T-cell (primary cell): Measurements from ENCODE around the gene MYOD1. TPM values are rescaled to one million over a fixed set of nuclear protein-coding genes. Genes with fewer than 3 reads are reported as not detected.

ENCODE experiments used
- ATAC-seq, 4 experiments: fragments of 200-7000 bp in 3 of 4; fragments of 150-1000 bp in 1 of 4; cut with Tn5 transposase; replicated peaks in 1 of 4; 1 replicate in 3 of 4; 2 replicates in 1 of 4; pipeline ENCODE4 v1.10.0; 2021; ENCODE audit warnings: moderate library complexity in 3 of 4, mild to moderate bottlenecking in 2 of 4, moderate number of reproducible peaks in 1 of 4
- CTCF ChIA-PET, 2 donors: fragments of 300-600 bp; sonication (Branson Sonifier 250); formaldehyde crosslinking; loops; one replicate each; lab custom pipeline; 2022; ENCODE audit warnings: antibody characterized with exemption in 2 of 2; lab: Charles Lee
- POLR2A ChIA-PET, 2 donors: fragments of 300-600 bp; sonication (Branson Sonifier 250); formaldehyde crosslinking; loops; one replicate each; lab custom pipeline; 2022; ENCODE audit warnings: antibody characterized with exemption in 2 of 2; lab: Charles Lee
- DNase-seq, 35 experiments: peaks; one replicate each; pipeline versions ENCODE4 v3.0.0 to v3.0.0-alpha.2; 2013 to 2023
- H3K27ac ChIP-seq: one replicate; pipeline ENCODE4 v1.5.1; 2013; ENCODE audit warnings: low read length
- H3K27me3 ChIP-seq, 2 experiments: replicated peaks in 1 of 2; 1 replicate in 1 of 2; 2 replicates in 1 of 2; pipeline versions ENCODE4 v1.6.1 to v1.7.0; 2013; ENCODE audit warnings: low read length in 1 of 2, mixed read lengths in 1 of 2; ENCODE audit not compliant: control insufficient read depth in 2 of 2, insufficient read depth in 2 of 2; ENCODE audit errors: extremely low read depth in 1 of 2
- H3K36me3 ChIP-seq, 2 donors: 1 replicate in 1 of 2; 2 replicates in 1 of 2; pipeline versions ENCODE4 v1.6.1 to v1.7.0; 2013; ENCODE audit warnings: low read length in 1 of 2; ENCODE audit not compliant: control insufficient read depth in 2 of 2, insufficient read depth in 1 of 2; ENCODE audit errors: extremely low read depth in 1 of 2
- H3K4me1 ChIP-seq, 2 experiments: 1 replicate in 1 of 2; 2 replicates in 1 of 2; pipeline versions ENCODE4 v1.6.1 to v1.7.0; 2013; ENCODE audit warnings: low read length in 2 of 2, mixed read lengths in 1 of 2; ENCODE audit not compliant: insufficient read depth in 2 of 2, control insufficient read depth in 1 of 2; ENCODE audit errors: extremely low read depth in 1 of 2
- H3K4me3 ChIP-seq, 2 donors: 1 replicate in 1 of 2; 2 replicates in 1 of 2; pipeline versions ENCODE4 v1.5.1 to v1.7.0; 2013; ENCODE audit warnings: mild to moderate bottlenecking in 2 of 2, low read length in 1 of 2, moderate library complexity in 1 of 2; ENCODE audit not compliant: control insufficient read depth in 1 of 2; ENCODE audit errors: extremely low read depth in 1 of 2
- H3K9me3 ChIP-seq: 2 replicates; pipeline ENCODE4 v1.7.0; 2013
- H3K27ac Mint-ChIP-seq, 2 donors: one replicate each; pipeline ENCODE4 v1.8.0; 2020 to 2021; ENCODE audit warnings: mild to moderate bottlenecking in 2 of 2, mixed read lengths in 2 of 2
- H3K27me3 Mint-ChIP-seq, 2 donors: one replicate each; pipeline ENCODE4 v1.8.0; 2021 to 2022; ENCODE audit warnings: mixed read lengths in 2 of 2
- H3K36me3 Mint-ChIP-seq: one replicate; pipeline ENCODE4 v1.8.0; 2021; ENCODE audit warnings: mixed read lengths
- H3K4me1 Mint-ChIP-seq, 3 donors: one replicate each; pipeline ENCODE4 v1.8.0; 2020 to 2022; ENCODE audit warnings: mixed read lengths in 3 of 3, mild to moderate bottlenecking in 1 of 3
- H3K4me3 Mint-ChIP-seq, 3 donors: one replicate each; pipeline ENCODE4 v1.8.0; 2020 to 2022; ENCODE audit warnings: mild to moderate bottlenecking in 3 of 3, mixed read lengths in 3 of 3, moderate library complexity in 3 of 3
- H3K9me3 Mint-ChIP-seq, 3 donors: one replicate each; pipeline ENCODE4 v1.8.0; 2020 to 2022; ENCODE audit warnings: mixed read lengths in 3 of 3
- WGBS: methylation state at CpG from one replicate; pipeline ENCODE4 v1.1.5; 2013; ENCODE audit warnings: missing lambda C conversion rate; ENCODE audit not compliant: insufficient coverage; 5-methylcytosine and 5-hydroxymethylcytosine counted together
- total RNA-seq, 35 experiments: library from RNA in 6 of 35; stranded (reverse) in 6 of 35; fragments of 120-200 nt in 1 of 35; gene quantifications; one replicate each; pipeline versions ENCODE4 v1.2.1 to v1.2.4 and lab custom pipeline; 2013 to 2026

The MYOD1 gene
- total RNA-seq, 5 donors from 2014 or later (not counting 1 experiment from before 2014, with no cell fraction given), result not detected

DNA sequence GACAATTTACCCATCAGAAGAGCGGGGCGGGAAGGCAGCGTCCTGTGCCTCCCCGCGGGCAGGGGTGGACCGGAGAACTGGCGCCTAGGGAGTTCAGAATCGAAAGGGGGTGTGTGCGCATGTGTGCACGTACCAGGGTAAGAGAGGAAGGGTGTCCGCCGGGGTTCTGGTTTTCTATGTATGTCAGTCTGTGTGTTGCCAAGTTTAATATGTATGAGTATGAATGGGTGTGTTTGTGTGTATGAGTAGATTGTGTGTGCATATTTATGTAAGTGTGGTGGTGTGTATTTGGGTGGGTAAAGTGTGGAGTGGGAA, 17.2 kb downstream of the MYOD1 start:
- WGBS, result 31% methylated on average over 12 of the region's 12 CpGs
- Mint-ChIP-seq H3K4me3 (no peak overlapping the region), H3K27ac (no peak overlapping the region), H3K36me3 (no peaks in the 10 kb centered on the region), H3K27me3 (peaks cover 33 to 54% of the 10 kb centered on the region in 2 donors), H3K9me3 (no peaks in the 10 kb centered on the region), H3K4me1 (peaks cover 0 to 10% (median 8%) of the 10 kb centered on the region in 3 donors)
- no peaks in the 10 kb centered on the region for H3K36me3 ChIP-seq
- ChIA-PET POLR2A (no interaction called here), CTCF (no interaction called here)
- H3K4me1 ChIP-seq, result no peaks in the 10 kb centered on the region
- no peak for DNase-seq
- H3K4me3 ChIP-seq, result no peak overlapping the region
- H3K27me3 ChIP-seq, result peaks cover 2 to 82% of the 10 kb centered on the region in 2 experiments
- no peak overlapping the region for H3K27ac ChIP-seq
- no peaks in the 10 kb centered on the region for H3K9me3 ChIP-seq
- no peak for ATAC-seq

DNA sequence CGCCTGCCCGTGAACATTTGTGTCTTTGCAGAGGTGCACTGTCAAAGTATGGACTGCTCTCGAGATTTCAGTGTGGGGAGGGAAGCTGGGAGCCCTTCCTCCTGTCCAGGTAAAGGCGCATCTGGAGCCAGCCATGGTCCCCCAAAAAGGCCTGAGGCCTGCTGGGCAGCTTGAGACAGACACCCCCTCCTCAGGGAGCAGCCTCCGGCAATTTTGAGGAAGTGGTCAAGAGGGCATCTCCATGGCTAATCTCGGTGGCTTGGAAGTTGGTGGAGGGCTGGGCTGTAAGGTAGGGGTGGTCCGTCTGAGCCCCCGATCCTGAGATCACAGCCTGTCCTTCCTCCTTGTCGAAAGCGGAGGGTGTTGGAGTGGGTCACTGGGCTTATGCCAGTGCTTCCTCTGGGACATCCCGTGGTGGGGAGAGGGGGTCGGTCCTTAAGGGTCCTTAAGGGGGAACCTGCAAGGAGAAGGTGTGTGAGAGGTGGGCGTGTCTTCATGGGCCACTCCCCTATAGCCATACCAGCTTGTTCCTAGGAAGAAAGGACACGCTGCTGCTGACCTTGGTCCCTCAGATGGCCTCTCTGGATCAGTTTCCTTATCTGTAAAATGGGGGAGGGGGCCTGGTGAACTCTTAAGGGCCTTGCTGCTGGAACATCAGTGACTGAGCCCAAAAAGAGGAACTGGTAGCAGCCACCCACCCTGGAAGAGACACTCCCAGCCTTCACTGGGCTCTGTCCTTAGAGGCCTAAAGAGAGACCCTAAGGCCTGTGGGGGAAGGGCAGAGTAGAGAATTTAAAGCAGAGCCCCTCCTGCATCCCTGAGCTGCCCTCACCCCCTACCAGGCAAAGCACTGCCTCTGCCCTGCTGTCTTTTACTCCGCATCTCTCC, 17.8 kb downstream of the MYOD1 start:
- Histone ChIP-seq H3K9me3 (no peaks in the 10 kb centered on the region), H3K4me3 (no peak overlapping the region), H3K27ac (no peak overlapping the region), H3K27me3 (peaks cover 2 to 85% of the 10 kb centered on the region in 2 experiments), H3K36me3 (no peaks in the 10 kb centered on the region), H3K4me1 (no peaks in the 10 kb centered on the region)
- Mint-ChIP-seq H3K36me3 (no peaks in the 10 kb centered on the region), H3K9me3 (no peaks in the 10 kb centered on the region), H3K4me1 (peaks cover 0 to 10% (median 8%) of the 10 kb centered on the region in 3 donors), H3K4me3 (no peak overlapping the region), H3K27me3 (peaks cover 38 to 54% of the 10 kb centered on the region in 2 donors), H3K27ac (no peak overlapping the region)
- WGBS, result 56% methylated on average over 3 of the region's 15 CpGs
- ChIA-PET CTCF (no interaction called here), POLR2A (no interaction called here)
- DNase-seq (no peak), ATAC-seq (no peak)

DNA sequence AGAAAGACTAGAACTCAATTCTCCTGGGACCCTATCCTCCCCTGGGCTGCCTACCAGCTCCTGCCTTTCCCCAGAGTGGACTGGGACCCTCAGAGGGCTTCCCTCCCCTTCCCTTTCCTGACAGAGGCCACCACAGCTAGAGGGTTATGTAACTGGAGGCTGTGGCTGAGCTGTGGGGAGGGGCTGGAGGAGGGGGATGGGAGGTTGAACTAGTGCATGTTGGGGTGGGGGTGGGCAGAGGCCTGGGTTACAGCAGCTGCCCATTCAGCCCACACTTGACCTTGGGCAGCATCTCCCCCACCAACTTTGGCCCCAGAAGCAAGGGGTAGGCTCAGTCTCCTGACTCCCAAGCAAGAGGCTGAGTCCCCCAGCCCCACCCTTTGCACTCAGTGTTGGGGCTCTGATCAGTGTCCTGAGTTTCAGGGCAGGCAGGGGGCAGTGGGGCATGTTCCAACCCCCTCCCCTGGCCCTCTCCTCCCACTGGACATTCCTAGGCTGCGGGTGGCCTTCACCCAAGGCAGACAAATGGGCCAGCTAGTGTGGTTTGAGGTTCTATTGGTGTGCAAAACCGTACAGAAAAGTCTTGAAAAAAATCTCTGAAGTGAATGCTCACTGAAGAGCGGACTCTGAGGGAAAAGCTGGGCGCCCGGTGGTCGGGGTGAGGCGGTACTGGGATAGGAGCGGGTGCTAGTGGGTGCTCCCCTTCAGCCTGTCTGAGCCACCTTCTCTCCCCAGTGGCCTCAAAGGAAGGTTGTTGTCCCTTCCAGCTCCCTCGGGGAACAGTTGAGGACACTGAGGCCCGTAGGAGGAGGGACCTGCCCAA, 19.0 kb downstream of the MYOD1 start:
- Histone ChIP-seq H3K27ac (no peak overlapping the region), H3K27me3 (peaks cover under 1 to 76% of the 10 kb centered on the region in 2 experiments), H3K4me1 (no peaks in the 10 kb centered on the region), H3K9me3 (no peaks in the 10 kb centered on the region), H3K4me3 (no peak overlapping the region), H3K36me3 (no peaks in the 10 kb centered on the region)
- DNase-seq, result no peak
- Mint-ChIP-seq H3K27me3 (peaks cover 26 to 44% of the 10 kb centered on the region in 2 donors), H3K4me3 (no peak overlapping the region), H3K36me3 (no peaks in the 10 kb centered on the region), H3K9me3 (no peaks in the 10 kb centered on the region), H3K27ac (no peak overlapping the region), H3K4me1 (peaks cover 0 to 10% (median 6%) of the 10 kb centered on the region in 3 donors)
- ChIA-PET POLR2A (no interaction called here), CTCF (no interaction called here)
- no peak for ATAC-seq
- WGBS, result 6% methylated on average over 2 of the region's 10 CpGs

DNA sequence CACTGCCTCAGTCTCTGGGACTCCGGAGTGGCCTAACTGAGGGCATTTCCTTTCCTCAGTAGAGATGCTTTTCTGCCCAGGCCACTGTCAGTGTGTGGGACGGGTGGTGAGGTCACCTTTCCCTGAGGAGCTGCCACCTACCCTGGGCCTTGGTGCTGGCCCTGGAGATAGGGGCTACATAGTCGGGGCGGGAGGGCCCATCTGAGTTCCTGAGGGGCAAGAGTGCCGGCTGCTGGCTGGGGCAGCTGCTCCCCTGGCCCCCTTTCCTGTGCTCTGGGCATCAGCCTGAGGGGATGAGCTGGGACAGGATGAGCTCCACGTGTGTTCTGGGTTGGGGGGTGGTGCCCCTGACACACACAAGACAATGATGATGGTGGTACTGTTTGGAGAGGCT, 20.6 kb downstream of the MYOD1 start:
- DNase-seq, result no peak
- ATAC-seq, result no peak

DNA sequence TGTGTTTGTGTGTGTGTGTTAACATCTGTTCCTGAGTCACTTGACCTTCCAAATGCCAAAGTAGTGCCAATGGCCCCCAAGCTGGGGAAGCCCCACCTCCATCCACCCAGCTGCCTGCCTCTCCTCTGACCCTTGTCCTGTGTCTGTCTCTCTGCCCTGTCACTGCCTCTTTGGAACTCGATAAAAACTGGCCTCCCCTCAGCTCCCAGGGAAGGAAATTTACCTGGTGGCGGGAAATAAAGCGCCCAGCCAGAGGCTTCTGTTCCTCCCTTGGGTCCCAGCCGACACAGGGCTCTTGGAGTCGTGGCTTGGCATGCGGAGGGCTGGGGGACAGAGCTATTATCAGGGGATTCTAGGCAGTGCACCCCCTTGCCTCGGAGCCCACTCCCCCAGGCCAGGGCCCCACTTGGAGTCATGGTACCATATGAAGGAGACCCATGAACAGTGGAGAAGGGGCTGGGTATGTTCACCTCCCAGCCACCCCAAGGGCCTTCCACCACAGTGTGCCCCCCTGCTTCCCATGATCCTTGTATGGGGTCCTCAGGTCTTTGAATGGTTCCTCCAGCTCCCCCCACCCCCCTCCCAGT, 21.4 kb downstream of the MYOD1 start:
- Mint-ChIP-seq H3K36me3 (no peaks in the 10 kb centered on the region), H3K4me3 (no peak overlapping the region), H3K27me3 (peaks cover 21 to 40% of the 10 kb centered on the region in 2 donors), H3K27ac (no peak overlapping the region), H3K4me1 (peaks cover 0 to 3% (median 2%) of the 10 kb centered on the region in 3 donors), H3K9me3 (no peaks in the 10 kb centered on the region)
- H3K4me1 ChIP-seq, result no peaks in the 10 kb centered on the region
- H3K36me3 ChIP-seq, result no peaks in the 10 kb centered on the region
- no peak overlapping the region for H3K4me3 ChIP-seq
- DNase-seq (no peak), ATAC-seq (no peak)
- ChIA-PET CTCF (interaction anchor here in 1 of 2 donors (0.6 kb wide), 1 partner anchor 1015 kb away, joined by 8 read pairs; no protein-coding TSS in a partner anchor), POLR2A (no interaction called here)
- peaks cover 0 to 75% of the 10 kb centered on the region in 2 experiments for H3K27me3 ChIP-seq
- WGBS, result 67% methylated on average over 6 of the region's 7 CpGs
- H3K27ac ChIP-seq, result no peak overlapping the region
- H3K9me3 ChIP-seq, result no peaks in the 10 kb centered on the region

More for the DNA sequence above, 20.6 kb downstream of the MYOD1 start:
- Mint-ChIP-seq H3K9me3 (no peaks in the 10 kb centered on the region), H3K27ac (no peak overlapping the region), H3K4me3 (no peak overlapping the region), H3K27me3 (peaks cover 17 to 38% of the 10 kb centered on the region in 2 donors), H3K4me1 (peaks cover 0 to 3% (median 2%) of the 10 kb centered on the region in 3 donors), H3K36me3 (no peaks in the 10 kb centered on the region)
- no peaks in the 10 kb centered on the region for H3K9me3 ChIP-seq
- no peaks in the 10 kb centered on the region for H3K4me1 ChIP-seq
- H3K27me3 ChIP-seq, result peaks cover 0 to 74% of the 10 kb centered on the region in 2 experiments
- 70% methylated on average over 5 of the region's 6 CpGs for WGBS
- no peak overlapping the region for H3K4me3 ChIP-seq
- H3K36me3 ChIP-seq, result no peaks in the 10 kb centered on the region
- ChIA-PET CTCF (no interaction called here), POLR2A (no interaction called here)
- H3K27ac ChIP-seq, result no peak overlapping the region

DNA sequence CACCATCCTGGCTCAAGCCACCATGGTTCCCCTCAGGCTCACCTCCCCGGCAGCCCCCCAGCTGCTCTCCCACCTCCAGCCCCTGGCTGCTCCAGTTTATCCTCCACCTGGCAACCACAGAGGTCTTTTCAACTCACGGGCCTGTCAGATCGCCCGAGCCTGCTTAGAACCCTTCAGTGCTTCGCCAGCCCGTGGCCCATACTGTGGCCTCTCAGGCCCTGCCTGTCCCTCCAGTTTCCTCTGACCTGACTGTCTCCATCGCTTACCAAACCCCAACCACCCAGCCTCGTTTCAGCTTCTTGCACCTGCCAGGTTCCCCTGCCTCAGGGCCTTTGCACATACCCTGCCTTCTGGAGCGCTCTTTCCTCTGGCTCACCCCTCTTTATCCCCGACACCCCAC, 22.1 kb downstream of the MYOD1 start:
- Histone ChIP-seq H3K27ac (no peak overlapping the region), H3K4me1 (no peaks in the 10 kb centered on the region), H3K9me3 (no peaks in the 10 kb centered on the region), H3K27me3 (peaks cover 0 to 73% of the 10 kb centered on the region in 2 experiments), H3K4me3 (no peak overlapping the region), H3K36me3 (no peaks in the 10 kb centered on the region)
- H3K36me3 Mint-ChIP-seq, result no peaks in the 10 kb centered on the region
- no peak for ATAC-seq
- peaks cover 25 to 41% of the 10 kb centered on the region in 2 donors for H3K27me3 Mint-ChIP-seq
- DNase-seq, result no peak
- no peaks in the 10 kb centered on the region for H3K9me3 Mint-ChIP-seq
- ChIA-PET CTCF (no interaction called here), POLR2A (no interaction called here)
- H3K4me1 Mint-ChIP-seq, result peaks cover 0 to 3% (median 2%) of the 10 kb centered on the region in 3 donors
- H3K4me3 Mint-ChIP-seq, result no peak overlapping the region
- no peak overlapping the region for H3K27ac Mint-ChIP-seq
- WGBS, result 78% methylated on average over 9 of the region's 10 CpGs
